ENCODE measurements around the gene FILIP1L. TPM values are rescaled to one million over a fixed set of nuclear protein-coding genes. Genes with fewer than 3 reads are reported as not detected.

The FILIP1L gene
- total and polyA plus RNA-seq, 2 of the 13 experiments (the other 11 are each of a cell fraction or from before 2014, with no cell fraction given) = 8.1 to 187 TPM

- TF ChIP-seq USF2 (IDR thresholded peaks at IDR 0.05; ENCODE audit: low read depth, low read length) (no peak), USF2 (CRISPR knock-in tag; IDR thresholded peaks at IDR 0.05; ENCODE audit: borderline replicate concordance) (no peak), FOSL1 (CRISPR knock-in tag; IDR thresholded peaks at IDR 0.05; ENCODE audit: borderline replicate concordance) (no peak), KAT7 (CRISPR knock-in tag; IDR thresholded peaks at IDR 0.05; ENCODE audit: borderline replicate concordance) (peak; percentile 62; the same call in 1 of the 2 replicates), ATF1 (CRISPR knock-in tag; IDR thresholded peaks at IDR 0.05) (no peak), KLF16 (CRISPR knock-in tag; IDR thresholded peaks at IDR 0.05) (peak in 1 of 2 experiments; percentile 79; a peak in 1 of 4 replicates), ZNF687 (CRISPR knock-in tag; IDR thresholded peaks at IDR 0.05) (no peak), ZNF329 (CRISPR knock-in tag; IDR thresholded peaks at IDR 0.05; ENCODE audit: low read depth) (no peak), ZNF607 (CRISPR knock-in tag; IDR thresholded peaks at IDR 0.05; ENCODE audit: borderline replicate concordance) (no peak), ARNT2 (CRISPR knock-in tag; IDR thresholded peaks at IDR 0.05; ENCODE audit: low read depth) (peak; percentile 51; the same call in 1 of the 2 replicates), ZNF770 (CRISPR knock-in tag; IDR thresholded peaks at IDR 0.05) (no peak), POLR2AphosphoS5 (IDR thresholded peaks at IDR 0.05; ENCODE audit: low read depth, low read length) (no peak), TBX3 (IDR thresholded peaks at IDR 0.05; ENCODE audit: borderline replicate concordance) (no peak)
- TF ChIP-seq, protein P1, sequence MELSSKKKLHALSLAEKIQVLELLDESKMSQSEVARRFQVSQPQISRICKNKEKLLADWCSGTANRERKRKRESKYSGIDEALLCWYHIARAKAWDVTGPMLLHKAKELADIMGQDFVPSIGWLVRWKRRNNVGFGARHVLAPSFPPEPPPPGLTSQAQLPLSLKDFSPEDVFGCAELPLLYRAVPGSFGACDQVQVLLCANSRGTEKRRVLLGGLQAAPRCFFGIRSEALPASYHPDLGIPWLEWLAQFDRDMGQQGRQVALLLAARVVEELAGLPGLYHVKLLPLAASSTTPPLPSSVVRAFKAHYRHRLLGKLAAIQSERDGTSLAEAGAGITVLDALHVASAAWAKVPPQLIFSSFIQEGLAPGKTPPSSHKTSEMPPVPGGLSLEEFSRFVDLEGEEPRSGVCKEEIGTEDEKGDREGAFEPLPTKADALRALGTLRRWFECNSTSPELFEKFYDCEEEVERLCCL (CRISPR knock-in tag; IDR thresholded peaks at IDR 0.05; ENCODE audit: borderline replicate concordance) = no peak
- TF ChIP-seq, protein P2, sequence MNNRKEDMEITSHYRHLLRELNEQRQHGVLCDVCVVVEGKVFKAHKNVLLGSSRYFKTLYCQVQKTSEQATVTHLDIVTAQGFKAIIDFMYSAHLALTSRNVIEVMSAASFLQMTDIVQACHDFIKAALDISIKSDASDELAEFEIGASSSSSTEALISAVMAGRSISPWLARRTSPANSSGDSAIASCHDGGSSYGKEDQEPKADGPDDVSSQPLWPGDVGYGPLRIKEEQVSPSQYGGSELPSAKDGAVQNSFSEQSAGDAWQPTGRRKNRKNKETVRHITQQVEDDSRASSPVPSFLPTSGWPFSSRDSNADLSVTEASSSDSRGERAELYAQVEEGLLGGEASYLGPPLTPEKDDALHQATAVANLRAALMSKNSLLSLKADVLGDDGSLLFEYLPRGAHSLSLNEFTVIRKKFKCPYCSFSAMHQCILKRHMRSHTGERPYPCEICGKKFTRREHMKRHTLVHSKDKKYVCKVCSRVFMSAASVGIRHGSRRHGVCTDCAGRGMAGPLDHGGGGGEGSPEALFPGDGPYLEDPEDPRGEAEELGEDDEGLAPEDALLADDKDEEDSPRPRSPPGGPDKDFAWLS (CRISPR knock-in tag; IDR thresholded peaks at IDR 0.05; ENCODE audit: borderline replicate concordance) = no peak
Observed at GRCh38 chr3:100063929-100064461, 50.3 kb downstream of the FILIP1L start (continued).

Measured in HepG2 (cell line).